Measurements from ENCODE around the gene LGR4.

The LGR4 gene

DNA sequence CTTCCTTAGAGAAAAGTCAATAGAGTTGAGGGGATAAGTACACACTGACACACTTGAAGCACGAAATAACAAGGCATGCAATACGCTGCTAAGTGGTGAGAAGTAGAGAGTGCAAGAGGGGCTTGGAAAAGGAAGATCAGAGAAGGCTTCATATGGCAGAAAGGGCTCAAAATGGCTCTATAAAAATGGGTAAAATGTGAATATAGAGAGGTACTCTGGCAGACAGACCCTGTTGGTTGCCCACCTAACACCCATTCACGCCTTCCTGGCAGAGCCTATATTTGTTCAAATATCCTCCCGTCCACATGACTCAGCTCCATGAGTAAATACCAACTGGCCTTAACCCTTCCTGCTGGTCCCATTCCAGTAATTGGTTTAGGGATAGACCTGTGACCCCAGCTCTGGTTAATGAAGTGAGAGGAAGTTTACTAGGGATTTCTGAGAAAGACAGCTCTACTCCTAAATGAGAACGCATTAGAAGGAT is 70.7 kb downstream of the LGR4 start:
- DNase-seq, result no peak

DNA sequence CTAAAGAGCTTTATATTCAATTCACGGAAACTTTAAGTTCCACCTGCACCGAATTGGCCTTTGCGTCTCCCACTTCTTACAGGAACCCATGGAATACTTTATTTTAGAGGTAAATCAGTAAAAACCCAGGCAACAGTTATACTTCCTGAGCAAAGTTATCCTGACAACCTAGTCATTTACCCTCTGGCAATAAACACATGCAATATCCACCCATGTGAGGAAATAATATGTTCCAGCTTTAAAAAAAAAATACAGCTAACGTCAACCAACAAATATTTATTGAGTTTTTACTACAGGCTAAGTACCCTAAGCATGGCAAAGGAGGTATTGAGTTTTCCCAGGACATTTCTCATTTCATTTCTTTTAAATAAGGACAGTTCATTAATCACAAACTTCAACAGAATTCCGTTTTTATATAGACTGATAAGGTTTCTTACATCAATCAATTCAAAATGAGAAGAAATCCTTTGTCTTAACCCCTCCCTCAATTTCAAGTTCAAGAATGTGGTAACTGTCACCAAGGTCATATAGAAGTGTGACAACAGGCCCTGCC is 71.2 kb downstream of the LGR4 start:
- no peak for DNase-seq

- peak; percentile 29 for DNase-seq
Observed at GRCh38 chr11:27398400-27398770, 74.2 kb downstream of the LGR4 start.

- DNase-seq, result no peak
Observed at GRCh38 chr11:27397624-27398399, 74.8 kb downstream of the LGR4 start.

- DNase-seq, result no peak
Observed at GRCh38 chr11:27396259-27396839, 76.2 kb downstream of the LGR4 start.

DNA sequence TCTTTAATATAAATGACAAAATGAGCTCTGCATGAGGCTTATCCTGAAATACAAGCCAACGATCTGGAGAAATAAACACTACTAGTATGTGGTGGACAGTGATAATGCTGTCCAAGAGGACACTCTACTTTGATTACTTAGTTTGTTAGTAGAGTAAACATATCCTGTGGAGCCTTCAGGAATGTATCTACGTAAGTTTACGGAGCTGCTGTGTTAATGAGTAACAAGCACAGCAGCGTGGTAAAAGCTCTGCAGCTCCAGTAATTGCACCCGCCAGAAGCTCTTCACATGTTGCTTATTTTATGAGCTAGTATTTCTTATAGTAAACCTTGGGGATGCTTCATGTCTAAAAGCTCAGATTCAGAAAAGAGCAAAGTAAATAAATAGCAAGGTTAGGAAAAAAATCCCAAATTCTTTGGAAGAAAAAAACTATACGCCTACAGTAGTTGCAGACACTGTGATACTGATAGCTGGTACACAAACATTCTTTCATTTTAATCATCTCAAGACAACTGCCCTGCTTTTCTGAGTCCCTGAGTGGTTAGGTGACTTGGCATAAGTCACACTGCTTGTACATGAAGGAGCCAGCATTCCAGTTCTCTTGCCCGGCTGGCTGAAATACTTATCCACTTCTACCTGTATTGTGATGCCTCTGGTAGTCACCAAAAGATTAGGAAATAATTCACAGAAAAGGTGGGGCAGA is 76.9 kb downstream of the LGR4 start:
- DNase-seq, result no peak

DNA sequence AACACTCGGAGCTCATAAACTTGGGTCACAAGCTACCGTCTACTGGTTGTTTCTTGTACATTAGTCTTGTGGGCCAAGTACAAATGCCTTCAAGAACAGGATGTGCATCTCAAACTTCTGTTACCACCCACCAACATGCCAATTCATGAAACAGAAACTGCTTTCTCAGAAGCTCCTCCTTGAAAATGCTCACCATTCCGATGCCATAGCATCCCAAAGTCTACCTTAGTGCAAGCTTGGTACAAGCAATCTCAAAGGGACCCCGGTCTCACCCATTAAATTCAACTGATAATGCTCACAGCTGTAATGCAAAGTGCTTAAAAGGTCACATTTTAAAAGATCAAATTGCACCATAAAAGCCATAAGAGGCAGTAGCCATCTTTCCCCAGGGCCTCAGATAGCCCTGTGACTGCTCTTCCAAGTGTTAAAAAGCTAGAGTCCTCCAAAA is 77.8 kb downstream of the LGR4 start:
- DNase-seq, result no peak

- DNase-seq, result no peak
Observed at GRCh38 chr11:27392278-27393114, 80.1 kb downstream of the LGR4 start.

GRCh38 chr11:27391331-27392015 is 81.1 kb downstream of the LGR4 start:
- no peak for DNase-seq

DNA sequence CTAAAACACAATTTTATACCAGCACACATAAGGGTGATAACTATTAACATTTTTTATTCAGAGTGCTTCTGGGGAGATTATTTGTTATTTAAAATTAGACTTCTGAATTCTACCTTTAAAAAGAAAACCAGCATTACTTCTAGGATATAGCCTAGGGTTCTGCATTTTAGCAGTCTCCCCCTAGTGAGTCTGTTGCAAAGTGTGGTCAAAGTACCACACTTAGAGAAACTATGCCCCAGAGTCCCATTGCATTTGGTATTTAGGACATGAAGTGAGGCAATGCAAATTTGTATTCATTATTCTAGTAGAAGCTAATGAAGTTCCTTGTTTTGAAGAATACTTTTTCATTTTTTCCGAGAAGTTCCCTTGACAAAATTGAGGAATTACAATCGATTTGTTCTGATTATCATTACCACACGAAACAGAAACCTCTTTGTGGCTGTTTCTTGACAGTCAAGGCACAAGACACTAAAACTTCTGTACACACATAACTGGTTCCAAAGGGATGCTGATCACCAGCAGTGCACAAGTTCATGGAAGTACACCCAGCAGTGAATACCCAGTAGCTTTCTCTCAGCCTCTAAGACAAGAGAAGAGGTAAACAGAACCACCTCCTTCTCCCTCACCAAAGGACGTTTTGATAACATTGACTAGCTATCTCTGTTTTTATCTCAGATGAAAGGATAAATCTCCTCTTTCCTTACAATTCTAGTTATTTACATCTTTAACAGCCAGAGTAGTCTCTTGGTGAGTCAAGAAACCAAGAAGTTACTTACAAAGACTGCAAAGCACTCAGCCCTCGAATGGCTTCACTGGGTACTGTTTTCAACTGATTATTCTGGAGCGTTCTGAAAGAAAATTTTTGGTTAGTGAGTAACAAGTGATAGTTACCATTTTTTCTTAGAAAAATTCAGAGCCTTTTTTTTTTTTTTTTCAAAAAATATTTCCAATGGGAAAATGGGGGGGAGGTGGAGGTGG is 82.0 kb downstream of the LGR4 start:
- DNase-seq, result no peak

- no peak for DNase-seq
Observed at GRCh38 chr11:27388869-27389268, 83.7 kb downstream of the LGR4 start.

DNA sequence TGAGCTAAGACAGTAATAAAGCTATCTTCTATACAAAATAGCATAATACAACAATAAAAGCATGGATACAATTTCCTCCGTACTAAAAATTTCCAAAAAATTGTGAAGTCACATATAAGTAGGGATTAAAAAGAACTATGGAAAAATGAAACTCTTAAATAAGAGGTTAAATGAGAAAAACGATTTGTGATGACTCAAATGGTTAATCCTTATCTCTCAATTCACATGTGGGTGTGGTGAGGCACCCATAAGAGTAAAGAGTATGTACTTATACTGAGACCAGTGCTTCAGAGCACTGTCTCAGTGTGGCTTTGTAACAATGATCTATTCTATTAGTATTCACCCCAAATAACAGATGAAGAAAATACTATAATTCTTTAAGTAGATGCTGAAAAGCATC is 84.6 kb downstream of the LGR4 start:
- DNase-seq, result no peak

GRCh38 chr11:27387362-27387761 is 85.2 kb downstream of the LGR4 start:
- no peak for DNase-seq

- DNase-seq, result no peak
Observed at GRCh38 chr11:27386181-27386845, 86.3 kb downstream of the LGR4 start.

DNA sequence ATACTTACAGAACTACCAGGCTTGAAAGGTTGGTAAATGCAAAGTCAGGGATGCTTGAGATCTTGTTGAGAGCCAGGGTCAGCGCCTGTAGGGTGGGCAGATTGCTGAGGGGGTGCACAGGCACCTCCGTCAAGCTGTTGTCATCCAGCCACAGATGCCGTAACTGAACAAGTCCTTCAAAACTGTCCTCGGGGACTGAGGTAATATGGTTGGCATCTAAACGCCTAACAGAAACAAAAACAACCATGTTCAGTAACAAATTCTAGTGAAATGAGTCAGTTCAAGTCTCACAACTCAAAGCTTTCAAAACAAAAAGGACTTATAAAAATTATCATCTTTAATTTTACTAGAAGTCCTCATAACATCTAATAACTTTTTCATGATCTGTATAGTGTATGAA is 87.3 kb downstream of the LGR4 start:
- no peak for DNase-seq

- no peak for DNase-seq
Observed at GRCh38 chr11:27384227-27384626, 88.4 kb downstream of the LGR4 start.

DNA sequence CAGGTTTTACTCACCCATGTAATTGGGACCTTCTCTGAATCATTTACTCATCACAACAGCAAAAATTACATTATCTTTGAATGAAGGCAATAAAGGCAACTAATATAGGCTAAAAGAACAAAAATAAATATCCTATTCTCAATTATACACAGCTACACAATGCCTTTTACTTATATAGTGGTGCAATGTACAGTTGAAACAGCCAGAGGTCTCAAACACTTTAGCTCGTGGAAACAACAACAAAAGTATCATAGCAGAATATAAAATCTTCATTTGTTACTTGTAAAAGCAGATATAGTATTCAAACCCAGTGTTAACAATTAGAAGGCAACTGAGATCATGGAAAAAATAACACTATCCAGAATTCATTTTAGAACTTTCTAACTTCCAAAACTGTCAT is 88.9 kb downstream of the LGR4 start:
- DNase-seq, result no peak

DNA sequence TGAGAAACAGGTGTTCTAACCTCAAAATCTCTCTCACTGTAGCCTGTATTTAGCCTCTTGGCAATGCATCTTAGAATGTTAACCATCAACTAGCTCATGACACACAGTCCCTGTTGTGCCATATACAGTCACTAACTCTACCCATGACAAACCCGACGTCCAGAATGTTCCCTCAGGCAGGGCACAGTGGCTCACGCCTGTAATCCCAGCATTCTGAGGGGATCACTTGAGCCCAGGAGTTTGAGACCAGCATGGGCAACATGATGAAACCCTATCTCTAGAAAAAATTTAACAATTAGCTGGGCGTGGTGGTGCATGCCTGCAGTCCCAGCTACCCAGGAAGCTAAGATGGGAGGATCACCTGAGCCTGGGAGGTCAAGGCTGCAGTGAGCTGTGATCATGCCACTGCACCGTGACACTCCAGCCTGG is 91.3 kb downstream of the LGR4 start:
- DNase-seq, result no peak

GRCh38 chr11:27380771-27381170 is 91.8 kb downstream of the LGR4 start:
- DNase-seq, result no peak

GRCh38 chr11:27379449-27379848 is 93.1 kb downstream of the LGR4 start:
- no peak for DNase-seq
